Heart right ventricle (tissue), 16 donors: Measurements from ENCODE around the gene USP16. TPM values are rescaled to one million over a fixed set of nuclear protein-coding genes. Genes with fewer than 3 reads are reported as not detected.
A peak's percentile ranks its signal among the peaks of the same experiment; 100 is the strongest.

Source experiments
- ATAC-seq, 8 donors: fragments of 200-7000 bp; cut with Tn5 transposase; one replicate each; pipeline ENCODE4 v1.9.1; 2020; ENCODE audit warnings: mild to moderate bottlenecking in 8 of 8, moderate library complexity in 8 of 8, moderate number of reproducible peaks in 1 of 8
- DNase-seq, 2 donors: peaks; one replicate each; pipeline ENCODE4 v3.0.0-alpha.2; 2020
- H3K27ac ChIP-seq, 10 donors: fragments of 200-600 bp; sonication (generic) in 2 of 10; one replicate each; pipeline versions ENCODE4 v1.5.0 to v1.8.0; 2020 to 2022; ENCODE audit warnings: mild to moderate bottlenecking in 3 of 10
- H3K27me3 ChIP-seq, 7 donors: fragments of 200-600 bp; one replicate each; pipeline ENCODE4 v1.8.0; 2021 to 2022; ENCODE audit warnings: mild to moderate bottlenecking in 2 of 7
- H3K36me3 ChIP-seq, 9 donors: fragments of 200-600 bp; sonication (generic) in 1 of 9; one replicate each; pipeline versions ENCODE4 v1.5.0 to v1.8.0; 2020 to 2022; ENCODE audit warnings: mild to moderate bottlenecking in 2 of 9
- H3K4me1 ChIP-seq, 9 donors: fragments of 200-600 bp; sonication (generic) in 1 of 9; one replicate each; pipeline versions ENCODE4 v1.5.0 to v1.8.0; 2020 to 2022; ENCODE audit warnings: mild to moderate bottlenecking in 4 of 9
- H3K4me3 ChIP-seq, 10 donors: fragments of 200-600 bp; sonication (generic) in 2 of 10; one replicate each; pipeline versions ENCODE4 v1.5.0 to v1.8.0; 2020 to 2022; ENCODE audit warnings: mild to moderate bottlenecking in 7 of 10, moderate library complexity in 2 of 10
- H3K9me3 ChIP-seq, 11 donors: fragments of 200-600 bp in 10 of 11; sonication (generic) in 2 of 11; one replicate each; pipeline versions ENCODE4 v1.5.0 to v1.8.0; 2013 to 2022; ENCODE audit warnings: mild to moderate bottlenecking in 2 of 11, control low read depth in 1 of 11, moderate library complexity in 1 of 11
- CTCF ChIP-seq, 9 donors: fragments of 200-600 bp; sonication (generic) in 2 of 9; IDR thresholded peaks; one replicate each; pipeline versions ENCODE4 v1.5.0 to v1.8.0; 2021 to 2022; ENCODE audit warnings: antibody characterized with exemption in 9 of 9, mild to moderate bottlenecking in 5 of 9, moderate library complexity in 1 of 9
- WGBS, 2 donors: extraction: QIAGEN DNeasy Blood & Tissue Kit; methylation state at CpG; one replicate each; pipeline ENCODE4 v1.1.7; 2013; ENCODE audit warnings: inconsistent platforms in 1 of 2; 5-methylcytosine and 5-hydroxymethylcytosine counted together
- intact Hi-C, 10 donors: fragments of 100-400 bp; cut with DNase I; formaldehyde crosslinking; loops; one replicate each; pipeline versions ENCODE4 v1.11.1 to v1.14.2; 2022
- polyA plus RNA-seq, 2 donors: library from polyadenylated mRNA; stranded (reverse); fragments of 200-250 nt; gene quantifications; one replicate each; pipeline ENCODE4 v1.2.3, GENCODE V29; 2013
- total RNA-seq, 10 donors: library from RNA; stranded (reverse); fragmentation: NEBNext Ultra II Directional in 3 of 10; extraction: Animal tissue kit (Norgen Biotek cat#: 25700) in 3 of 10; gene quantifications; one replicate each; pipeline versions ENCODE4 v1.2.1 to v1.2.4, GENCODE V29; 2021 to 2023
- donor health status: Arrhythmogenic right ventricular cardiomyopathy.
- donor health status: ischemic (EF 13 %, LVEDD 7.1; RV severe dilation, severe dysfunction).
- donor health status: healthy with polysubstance abuse.
- donor health status: DM: no; HTN: yes; CAD: no.
- donor health status: DM: no; HTN: no; CAD: no.
- donor health status: ischemic (EF 25% LVEDD 6.9; RV normal size, moderate dysfunction).
- donor health status: ischemic (EF 25% LVEDD 5.7; RV mildly dilated, moderate dysfunction).
- donor health status: healthy.
- donor health status: DM: yes; HTN: yes; CAD: no.
- donor health status: Ischemic cardiomyopathy.
- donor health status: ischemic (EF 35%, LVEDD 5.7; RV mildly dilated, moderate dysfunction).
- donor health status: nonischemic (EF 11% LVEDD 7.7; RV severe dilation, severe dysfunction).
- donor health status: DM: yes; HTN: yes; CAD: no.
- donor health status: PGD.
- donor health status: ischemic (EF 29% LVEDD 5.4; RV normal size, mild dysfunction).
- donor health status: nonischemic (EF 23%, LVEDD 6.1; RV moderate dilation, normal function).

USP16 gene
- total and polyA plus RNA-seq, 12 donors: 20.3 to 41.8 (median 32.5) TPM

GRCh38 chr21:29077651-29078090, 53.2 kb downstream of the USP16 start:
- Histone ChIP-seq H3K4me3 (peak overlapping the region; percentile 42 to 75 (median 64)), H3K36me3 (no peaks in the 10 kb centered on the region), H3K4me1 (peaks cover 0 to 55% (median 19%) of the 10 kb centered on the region in 9 donors), H3K9me3 (no peaks in the 10 kb centered on the region), H3K27me3 (no peaks in the 10 kb centered on the region), H3K27ac (peak overlapping the region; percentile 49 to 93 (median 85))
- ATAC-seq (peak in 1 of 8 donors; percentile 2), DNase-seq (no peak)
- WGBS, 2 donors: 33 to 37% methylated on average over 6 of the region's 6 CpGs
- intact Hi-C loops: loop anchor here in 1 of 10 donors (5.0 kb wide), 1 partner anchor 225 kb away; no protein-coding TSS in a partner anchor
- no peak for TF ChIP-seq CTCF (IDR thresholded peaks at IDR 0.05)

GRCh38 chr21:29078869-29079767, 54.6 kb downstream of the USP16 start:
- peak in 4 of 8 donors; percentile 28 to 40 (median 31) for ATAC-seq

GRCh38 chr21:29080454-29080941, 56.0 kb downstream of the USP16 start:
- Histone ChIP-seq H3K4me1 (peaks cover 0 to 47% (median 26%) of the 10 kb centered on the region in 9 donors), H3K27ac (peak overlapping the region in 4 of 10 donors; percentile 24 to 93 (median 54)), H3K27me3 (no peaks in the 10 kb centered on the region), H3K36me3 (no peaks in the 10 kb centered on the region), H3K9me3 (no peaks in the 10 kb centered on the region), H3K4me3 (peak overlapping the region in 1 of 10 donors; percentile 2)
- WGBS, 2 donors: 24 to 41% methylated on average over 6 of the region's 6 CpGs
- ATAC-seq: peak in 3 of 8 donors; percentile 13 to 46 (median 26)
- DNase-seq: no peak
- intact Hi-C loops: loop anchor here in 1 of 10 donors (10.0 kb wide), 1 partner anchor 764 kb away; no protein-coding TSS in a partner anchor
- no peak for TF ChIP-seq CTCF (IDR thresholded peaks at IDR 0.05)

More at GRCh38 chr21:29078869-29079767, 54.6 kb downstream of the USP16 start:
- H3K4me3 ChIP-seq: no peak overlapping the region
- no peaks in the 10 kb centered on the region for H3K27me3 ChIP-seq
- H3K9me3 ChIP-seq: no peaks in the 10 kb centered on the region
- intact Hi-C loops: loop anchor here in 1 of 10 donors (5.0 kb wide), 1 partner anchor 223 kb away; no protein-coding TSS in a partner anchor
- H3K4me1 ChIP-seq: peaks cover 0 to 49% (median 21%) of the 10 kb centered on the region in 9 donors
- peak overlapping the region in 2 of 10 donors; percentile 6 to 93 for H3K27ac ChIP-seq
- peak in 1 of 2 donors; percentile 32 for DNase-seq
- 73 to 77% methylated on average over 8 of the region's 8 CpGs for WGBS, 2 donors
- H3K36me3 ChIP-seq: no peaks in the 10 kb centered on the region
- no peak for TF ChIP-seq CTCF (IDR thresholded peaks at IDR 0.05)

GRCh38 chr21:29082046-29082815, 57.8 kb downstream of the USP16 start:
- Histone ChIP-seq H3K27ac (no peak overlapping the region), H3K4me1 (peaks cover 0 to 56% (median 29%) of the 10 kb centered on the region in 9 donors), H3K36me3 (no peaks in the 10 kb centered on the region), H3K4me3 (no peak overlapping the region), H3K9me3 (no peaks in the 10 kb centered on the region), H3K27me3 (no peaks in the 10 kb centered on the region)
- WGBS, 2 donors: 93 to 96% methylated on average over 3 of the region's 3 CpGs
- ATAC-seq (no peak), DNase-seq (no peak)
- no peak for TF ChIP-seq CTCF (IDR thresholded peaks at IDR 0.05)
- intact Hi-C loops: loop anchor here in 1 of 10 donors (10.0 kb wide), 1 partner anchor 763 kb away; no protein-coding TSS in a partner anchor
